BLaER1 treated with 17β-estradiol and CSF1 and Interleukin-3, amounts not matched to agents 10 nM and 100 nM (cell line): ENCODE results near the gene RGL4.

Experiments used
- H3K27ac ChIP-seq, 11 experiments: shearing (Covaris generic); formaldehyde crosslinking; 2 replicates each; pipeline ENCODE4 v1.8.1; 2022
- H3K27me3 ChIP-seq, 11 experiments: shearing (Covaris generic); formaldehyde crosslinking; 2 replicates each; pipeline ENCODE4 v1.8.1; 2022
- H3K36me3 ChIP-seq, 11 experiments: shearing (Covaris generic); formaldehyde crosslinking; 2 replicates each; pipeline ENCODE4 v1.8.1; 2022
- H3K4me1 ChIP-seq, 10 experiments: shearing (Covaris generic); formaldehyde crosslinking; 2 replicates each; pipeline ENCODE4 v1.8.1; 2022
- H3K4me2 ChIP-seq, 11 experiments: shearing (Covaris generic); formaldehyde crosslinking; 2 replicates each; pipeline ENCODE4 v1.8.1; 2022
- H3K4me3 ChIP-seq, 10 experiments: shearing (Covaris generic); formaldehyde crosslinking; 2 replicates each; pipeline ENCODE4 v1.8.1; 2022
- H3K9ac ChIP-seq, 11 experiments: shearing (Covaris generic); formaldehyde crosslinking; 2 replicates each; pipeline ENCODE4 v1.8.1; 2022
- H3K9me3 ChIP-seq, 11 experiments: shearing (Covaris generic); formaldehyde crosslinking; replicated peaks in 1 of 11; 2 replicates each; pipeline ENCODE4 v1.8.1; 2022
- H4K20me1 ChIP-seq, 11 experiments: shearing (Covaris generic); formaldehyde crosslinking; 2 replicates each; pipeline ENCODE4 v1.8.1; 2022
- Cebpa-rat ChIP-seq, 11 experiments: shearing (Covaris generic); IDR thresholded peaks; 2 replicates each; pipeline ENCODE4 v1.8.1; 2022

RGL4 gene

DNA sequence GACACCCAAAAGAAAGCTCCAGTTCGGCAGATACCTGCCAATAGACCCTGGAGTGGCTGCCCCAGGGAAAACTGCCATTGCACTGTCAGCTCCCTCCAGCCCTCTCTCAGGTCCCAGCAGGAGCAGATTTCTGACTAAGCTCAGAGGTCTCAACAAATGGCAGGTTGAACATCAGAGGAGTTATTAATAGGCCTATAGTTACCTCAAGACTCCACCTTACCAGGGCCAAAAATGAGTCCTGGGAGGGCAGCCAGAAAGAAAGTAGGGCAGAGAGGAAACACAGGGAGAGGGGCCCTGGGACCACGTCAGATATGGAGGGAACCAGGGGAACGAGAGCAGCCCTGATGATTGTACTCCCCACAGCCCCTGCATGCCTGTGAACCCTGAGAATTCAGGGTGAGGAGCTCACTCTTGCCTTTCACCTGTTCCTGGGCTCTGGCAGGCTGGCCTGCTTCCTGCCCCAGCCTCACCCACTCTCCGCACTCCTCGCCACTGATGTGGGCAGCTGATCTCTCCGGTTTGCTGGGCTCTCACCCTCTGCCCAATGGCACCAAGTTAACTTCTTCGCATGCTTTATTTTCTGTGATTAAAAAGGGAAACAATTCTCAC is 4.3 kb upstream of the RGL4 start:
- Histone ChIP-seq H3K9me3 (no peaks in the 10 kb centered on the region), H3K27ac (no peak overlapping the region), H3K4me3 (no peak overlapping the region), H3K27me3 (no peaks in the 10 kb centered on the region), H3K36me3 (peaks cover 35 to 69% (median 50%) of the 10 kb centered on the region in 11 experiments; a peak in 21 of 22 replicates), H3K9ac (no peak overlapping the region), H4K20me1 (no peaks in the 10 kb centered on the region; a peak in 3 of 22 replicates), H3K4me2 (no peak overlapping the region), H3K4me1 (peaks cover 0 to 14% (median 3%) of the 10 kb centered on the region in 10 experiments; a peak in 10 of 20 replicates)
- TF ChIP-seq Cebpa-rat (IDR thresholded peaks at IDR 0.05): no peak

GRCh38 chr22:23688121-23688520 is 2.7 kb upstream of the RGL4 start:
- H3K9ac ChIP-seq: no peak overlapping the region
- peaks cover 0 to 5% (median 0%) of the 10 kb centered on the region in 11 experiments; a peak in 4 of 22 replicates for H4K20me1 ChIP-seq
- TF ChIP-seq Cebpa-rat (IDR thresholded peaks at IDR 0.05): no peak
- H3K4me3 ChIP-seq: no peak overlapping the region
- H3K27ac ChIP-seq: no peak overlapping the region
- peaks cover 36 to 69% (median 45%) of the 10 kb centered on the region in 11 experiments for H3K36me3 ChIP-seq
- H3K27me3 ChIP-seq: no peaks in the 10 kb centered on the region
- peaks cover 0 to 26% (median 15%) of the 10 kb centered on the region in 10 experiments; a peak in 14 of 20 replicates for H3K4me1 ChIP-seq
- H3K4me2 ChIP-seq: no peak overlapping the region
- H3K9me3 ChIP-seq: no peaks in the 10 kb centered on the region

- Histone ChIP-seq H3K27ac (no peak overlapping the region), H3K27me3 (no peaks in the 10 kb centered on the region), H3K4me3 (no peak overlapping the region), H3K36me3 (peaks cover 36 to 69% (median 45%) of the 10 kb centered on the region in 11 experiments), H3K9ac (no peak overlapping the region), H3K4me2 (no peak overlapping the region), H4K20me1 (peaks cover 0 to 5% (median 0%) of the 10 kb centered on the region in 11 experiments; a peak in 4 of 22 replicates), H3K9me3 (no peaks in the 10 kb centered on the region), H3K4me1 (peaks cover 0 to 30% (median 19%) of the 10 kb centered on the region in 10 experiments; a peak in 14 of 20 replicates)
- no peak for TF ChIP-seq Cebpa-rat (IDR thresholded peaks at IDR 0.05)
These were observed 2.2 kb upstream of the RGL4 start for GRCh38 chr22:23688571-23688970.

DNA sequence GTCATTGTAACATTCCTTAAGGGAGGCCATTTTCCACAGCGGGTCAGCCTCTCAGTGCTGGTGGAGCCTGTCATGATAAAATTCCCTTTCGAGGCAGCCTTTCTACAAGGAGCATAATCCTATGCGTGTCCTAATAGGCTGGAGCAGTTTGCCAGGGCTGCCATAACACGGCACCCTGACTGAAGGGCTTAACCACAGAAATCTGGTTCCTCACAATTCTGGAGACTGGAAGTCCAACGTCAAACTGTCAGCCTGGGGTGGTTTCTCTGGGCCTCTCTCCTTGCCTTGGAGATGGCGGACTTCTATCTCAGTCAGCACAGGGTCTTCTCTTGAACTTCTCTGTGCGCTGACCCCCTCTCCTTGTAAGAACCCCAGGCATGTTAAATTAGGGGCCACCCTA is 1.4 kb upstream of the RGL4 start:
- H3K27ac ChIP-seq: no peak overlapping the region
- peaks cover 37 to 69% (median 48%) of the 10 kb centered on the region in 11 experiments for H3K36me3 ChIP-seq
- H3K4me1 ChIP-seq: peaks cover 0 to 38% (median 28%) of the 10 kb centered on the region in 10 experiments; a peak in 17 of 20 replicates
- no peak overlapping the region for H3K9ac ChIP-seq
- no peaks in the 10 kb centered on the region for H3K27me3 ChIP-seq
- no peaks in the 10 kb centered on the region for H3K9me3 ChIP-seq
- peaks cover 0 to 5% (median 0%) of the 10 kb centered on the region in 11 experiments; a peak in 4 of 22 replicates for H4K20me1 ChIP-seq
- TF ChIP-seq Cebpa-rat (IDR thresholded peaks at IDR 0.05): no peak
- H3K4me2 ChIP-seq: no peak overlapping the region
- no peak overlapping the region for H3K4me3 ChIP-seq

DNA sequence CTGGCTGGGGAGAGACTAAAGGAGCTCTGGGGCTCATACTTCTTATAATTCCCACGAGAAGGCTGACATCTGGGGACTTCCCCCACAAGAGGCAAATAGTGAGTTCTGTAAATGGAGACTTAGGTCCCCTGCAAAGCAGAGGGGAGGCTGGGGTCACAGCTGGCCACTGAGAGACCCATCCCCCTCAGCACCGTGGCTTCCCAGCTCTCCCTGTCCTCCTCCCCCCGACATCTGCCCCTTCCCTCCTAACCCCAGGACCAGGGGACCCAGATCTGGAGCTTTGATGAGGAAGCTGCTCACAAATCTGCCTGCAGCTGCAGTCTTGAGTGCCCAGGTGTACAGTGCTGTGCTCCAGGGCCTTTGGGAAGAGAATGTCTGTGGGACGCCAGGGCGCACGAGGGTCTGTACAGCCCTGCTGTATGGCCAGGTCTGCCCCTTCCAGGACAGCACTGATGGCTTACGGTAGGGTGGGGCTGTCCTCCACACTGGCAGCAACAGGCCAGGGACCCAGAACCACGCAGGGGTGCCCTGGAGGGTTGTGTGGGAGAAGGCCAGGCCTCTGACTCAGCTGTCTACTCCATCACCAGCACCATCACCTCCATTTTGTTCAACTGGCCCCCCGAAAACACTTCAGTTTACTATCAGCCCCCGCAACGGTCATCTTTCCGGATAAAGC is 1.1 kb downstream of the RGL4 start:
- Histone ChIP-seq H3K4me2 (peak overlapping the region in 7 of 11 experiments; percentile 8 to 99 (median 46); a peak in 12 of 22 replicates), H3K9me3 (no peaks in the 10 kb centered on the region), H3K36me3 (peaks cover 45 to 75% (median 59%) of the 10 kb centered on the region in 11 experiments), H3K27me3 (no peaks in the 10 kb centered on the region), H3K27ac (peak overlapping the region in 2 of 11 experiments; percentile 0 to 14; a peak in 1 of 22 replicates), H3K4me1 (peaks cover 23 to 59% (median 52%) of the 10 kb centered on the region in 10 experiments), H4K20me1 (peaks cover 0 to 21% (median 0%) of the 10 kb centered on the region in 11 experiments; a peak in 8 of 22 replicates), H3K9ac (0 out of 22 replicates have a peak overlapping the region, but pooled peaks of 1 of the 11 experiments have one; percentile 17), H3K4me3 (no peak overlapping the region)
- no peak for TF ChIP-seq Cebpa-rat (IDR thresholded peaks at IDR 0.05)

DNA sequence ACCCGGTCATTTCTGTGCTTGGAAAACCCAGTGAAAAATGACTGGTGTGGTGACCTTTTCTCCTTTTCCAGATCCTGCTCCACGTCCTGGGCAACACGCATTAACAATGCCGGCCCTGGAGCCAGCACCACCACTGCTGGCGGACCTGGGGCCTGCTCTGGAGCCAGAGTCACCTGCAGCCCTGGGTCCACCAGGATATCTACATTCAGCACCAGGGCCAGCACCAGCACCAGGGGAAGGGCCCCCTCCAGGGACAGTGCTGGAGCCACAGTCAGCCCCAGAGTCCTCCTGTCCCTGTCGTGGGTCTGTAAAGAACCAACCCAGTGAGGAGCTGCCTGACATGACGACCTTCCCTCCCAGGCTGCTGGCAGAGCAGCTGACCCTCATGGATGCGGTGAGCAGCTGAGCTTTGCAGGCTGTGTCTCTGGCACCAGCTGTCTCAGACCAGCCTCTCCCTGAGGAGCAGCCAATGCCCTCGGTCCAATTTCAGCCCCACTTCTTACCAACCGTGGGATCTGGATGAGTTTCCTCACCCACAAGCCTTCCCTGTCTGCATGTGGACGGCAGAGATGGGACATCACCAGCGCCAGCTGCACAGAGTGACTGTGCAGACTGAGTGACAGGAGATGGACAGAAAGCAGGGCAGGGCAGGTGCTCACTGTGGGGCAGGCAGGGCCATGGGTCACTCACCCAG is 1.9 kb downstream of the RGL4 start:
- peak overlapping the region in 7 of 11 experiments; percentile 8 to 99 (median 94); a peak in 11 of 22 replicates for H3K4me2 ChIP-seq
- peaks cover 45 to 75% (median 60%) of the 10 kb centered on the region in 11 experiments for H3K36me3 ChIP-seq
- H3K4me3 ChIP-seq: no peak overlapping the region
- H3K9me3 ChIP-seq: no peaks in the 10 kb centered on the region
- peak overlapping the region in 1 of 11 experiments; percentile 97; a peak in 2 of 22 replicates for H3K27ac ChIP-seq
- peaks cover 0 to 29% (median 0%) of the 10 kb centered on the region in 11 experiments; a peak in 7 of 22 replicates for H4K20me1 ChIP-seq
- H3K9ac ChIP-seq: 0 out of 22 replicates have a peak overlapping the region, but pooled peaks of 1 of the 11 experiments have one; percentile 17
- no peaks in the 10 kb centered on the region for H3K27me3 ChIP-seq
- peaks cover 31 to 68% (median 61%) of the 10 kb centered on the region in 10 experiments for H3K4me1 ChIP-seq
- no peak for TF ChIP-seq Cebpa-rat (IDR thresholded peaks at IDR 0.05)

GRCh38 chr22:23693979-23694680 is 3.3 kb downstream of the RGL4 start:
- Histone ChIP-seq H3K4me1 (peaks cover 41 to 79% (median 74%) of the 10 kb centered on the region in 10 experiments), H3K27me3 (no peaks in the 10 kb centered on the region), H4K20me1 (peaks cover 0 to 43% (median 6%) of the 10 kb centered on the region in 11 experiments; a peak in 8 of 22 replicates), H3K9ac (0 out of 22 replicates have a peak overlapping the region, but pooled peaks of 1 of the 11 experiments have one; percentile 8), H3K27ac (peak overlapping the region in 8 of 11 experiments; percentile 6 to 97 (median 94); a peak in 13 of 22 replicates), H3K36me3 (peaks cover 53 to 77% (median 67%) of the 10 kb centered on the region in 11 experiments), H3K4me3 (no peak overlapping the region), H3K4me2 (peak overlapping the region in 9 of 11 experiments; percentile 88 to 99 (median 94); a peak in 17 of 22 replicates), H3K9me3 (no peaks in the 10 kb centered on the region)
- no peak for TF ChIP-seq Cebpa-rat (IDR thresholded peaks at IDR 0.05)

GRCh38 chr22:23695141-23695540 is 4.3 kb downstream of the RGL4 start:
- no peak for TF ChIP-seq Cebpa-rat (IDR thresholded peaks at IDR 0.05)

More at GRCh38 chr22:23695141-23695540, 4.3 kb downstream of the RGL4 start:
- peak overlapping the region in 5 of 10 experiments; percentile 40 to 52 (median 46); a peak in 6 of 20 replicates for H3K4me3 ChIP-seq
- peak overlapping the region in 7 of 11 experiments; percentile 74 to 84 (median 82); a peak in 12 of 22 replicates for H3K9ac ChIP-seq
- no peaks in the 10 kb centered on the region for H3K9me3 ChIP-seq
- peak overlapping the region; percentile 86 to 99 (median 94) for H3K4me2 ChIP-seq
- H3K27ac ChIP-seq: peak overlapping the region in 10 of 11 experiments; percentile 75 to 97 (median 91); a peak in 18 of 22 replicates
- no peaks in the 10 kb centered on the region for H3K27me3 ChIP-seq
- peaks cover 0 to 53% (median 6%) of the 10 kb centered on the region in 11 experiments; a peak in 8 of 22 replicates for H4K20me1 ChIP-seq
- H3K36me3 ChIP-seq: peaks cover 53 to 77% (median 67%) of the 10 kb centered on the region in 11 experiments
- H3K4me1 ChIP-seq: peaks cover 41 to 79% (median 75%) of the 10 kb centered on the region in 10 experiments
